Fibroblast of lung (primary cell): ENCODE results near the gene SCYGR1. TPM values are rescaled to one million over a fixed set of nuclear protein-coding genes. Genes with fewer than 3 reads are reported as not detected.

Source experiments
- DNase-seq, 2 donors: peaks; one replicate each; pipeline versions ENCODE4 v3.0.0 to v3.0.0-alpha.2; 2010; ENCODE audit warnings: low read depth in 2 of 2
- H2AFZ ChIP-seq: 2 replicates; pipeline ENCODE4 v1.5.1; 2012; ENCODE audit warnings: low read length, control low read depth, inconsistent platforms
- H3K27ac ChIP-seq: 2 replicates; pipeline ENCODE4 v1.5.1; 2011; ENCODE audit warnings: low read length, control low read depth; ENCODE audit not compliant: insufficient read depth
- H3K27me3 ChIP-seq: 2 replicates; pipeline ENCODE4 v1.5.1; 2011; ENCODE audit warnings: mild to moderate bottlenecking, low read length; ENCODE audit not compliant: control insufficient read depth, insufficient read depth
- H3K36me3 ChIP-seq: 2 replicates; pipeline ENCODE4 v1.5.1; 2011; ENCODE audit warnings: low read length; ENCODE audit not compliant: control insufficient read depth, insufficient read depth
- H3K4me1 ChIP-seq: 2 replicates; pipeline ENCODE4 v1.5.1; 2011; ENCODE audit warnings: low read length; ENCODE audit not compliant: control insufficient read depth, insufficient read depth; ENCODE audit errors: extremely low read depth
- H3K4me2 ChIP-seq: 2 replicates; pipeline ENCODE4 v1.5.1; 2011; ENCODE audit warnings: low read length, control low read depth; ENCODE audit not compliant: insufficient read depth; ENCODE audit errors: extremely low read depth
- H3K4me3 ChIP-seq, 4 experiments: fragments of 200-600 bp in 1 of 4; sonication (generic) in 1 of 4; replicated peaks in 1 of 4; 2 replicates each; pipeline ENCODE4 v1.5.1; 2011 to 2016; ENCODE audit warnings: low read length in 4 of 4, low read depth in 3 of 4, mild to moderate bottlenecking in 3 of 4, control low read depth in 2 of 4, inconsistent platforms in 1 of 4, mixed read lengths in 1 of 4; ENCODE audit not compliant: insufficient read depth in 1 of 4; ENCODE audit errors: control extremely low read depth in 1 of 4
- H3K79me2 ChIP-seq: 2 replicates; pipeline ENCODE4 v1.5.1; 2012; ENCODE audit warnings: mild to moderate bottlenecking, low read length, inconsistent platforms; ENCODE audit not compliant: control insufficient read depth, insufficient read depth
- H3K9ac ChIP-seq: 2 replicates; pipeline ENCODE4 v1.5.1; 2011; ENCODE audit warnings: mild to moderate bottlenecking, low read length, control low read depth; ENCODE audit not compliant: insufficient read depth
- H3K9me3 ChIP-seq: 2 replicates; pipeline ENCODE4 v1.5.1; 2012; ENCODE audit warnings: low read depth, low read length; ENCODE audit not compliant: control insufficient read depth, insufficient read depth
- H4K20me1 ChIP-seq: 2 replicates; pipeline ENCODE4 v1.5.1; 2011; ENCODE audit warnings: low read length; ENCODE audit not compliant: control insufficient read depth, insufficient read depth; ENCODE audit errors: extremely low read depth
- EZH2 ChIP-seq: IDR thresholded peaks from 2 replicates; pipeline ENCODE4 v1.5.1; 2012; ENCODE audit warnings: low read length, control low read depth, mild to moderate bottlenecking; ENCODE audit errors: missing control alignments
- polyA plus RNA-seq, 2 donors: library from polyadenylated mRNA; depleted of rRNA in 1 of 2; stranded (reverse) in 1 of 2; unstranded in 1 of 2; fragments of >200 nt; gene quantifications; 2 replicates each; pipeline ENCODE4 v1.2.1, GENCODE V29; 2011 to 2012; ENCODE audit warnings: missing spikeins in 1 of 2
- total RNA-seq: library from RNA; depleted of rRNA; stranded (reverse); fragments of >200 nt; gene quantifications from 2 replicates; pipeline ENCODE4 v1.2.1, GENCODE V29; 2014
- TF ChIP-seq, protein P1 (sequence below), 2 donors: IDR thresholded peaks in 1 of 2; conservative IDR thresholded peaks in 1 of 2; 1 replicate in 1 of 2; 2 replicates in 1 of 2; pipeline ENCODE4 v1.5.1; 2011 to 2012; ENCODE audit warnings: low read length in 2 of 2, control low read depth in 1 of 2, inconsistent platforms in 1 of 2, low read depth in 1 of 2, mild to moderate bottlenecking in 1 of 2

The SCYGR1 gene
- total and polyA plus RNA-seq, 2 donors (not counting 1 experiment from before 2014, with no cell fraction given), result not detected

DNA sequence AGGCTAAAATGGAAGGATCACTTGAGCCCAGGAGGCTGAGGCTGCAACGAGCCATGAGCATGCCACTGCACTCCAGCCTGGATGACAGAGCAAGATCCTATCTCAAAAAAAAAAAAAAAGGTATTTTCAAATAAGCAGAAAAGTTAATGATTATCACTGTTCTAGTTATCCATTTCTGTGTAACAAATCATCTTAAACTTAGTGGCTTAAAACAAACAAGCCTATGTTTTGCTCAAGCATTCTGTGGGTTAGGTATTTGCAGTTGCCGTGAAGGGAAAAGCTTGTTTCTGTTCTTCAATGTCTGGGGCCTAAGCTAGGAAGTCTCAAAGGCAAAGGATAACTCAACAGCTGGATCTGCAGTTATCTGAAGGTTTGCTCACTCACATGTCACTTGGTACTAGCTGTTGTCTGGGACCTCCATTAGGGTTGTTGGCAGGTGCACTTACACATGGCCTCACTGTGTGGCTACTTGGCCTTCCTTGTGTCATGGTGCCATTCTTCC, 48.6 kb downstream of the SCYGR1 start:
- peaks cover 2% of the 10 kb centered on the region for H3K36me3 ChIP-seq

More for the DNA sequence above, 48.6 kb downstream of the SCYGR1 start:
- no peaks in the 10 kb centered on the region for H4K20me1 ChIP-seq
- no peak overlapping the region for H2AFZ ChIP-seq
- no peaks in the 10 kb centered on the region for H3K79me2 ChIP-seq
- no peak for TF ChIP-seq EZH2
- TF ChIP-seq, protein P1, sequence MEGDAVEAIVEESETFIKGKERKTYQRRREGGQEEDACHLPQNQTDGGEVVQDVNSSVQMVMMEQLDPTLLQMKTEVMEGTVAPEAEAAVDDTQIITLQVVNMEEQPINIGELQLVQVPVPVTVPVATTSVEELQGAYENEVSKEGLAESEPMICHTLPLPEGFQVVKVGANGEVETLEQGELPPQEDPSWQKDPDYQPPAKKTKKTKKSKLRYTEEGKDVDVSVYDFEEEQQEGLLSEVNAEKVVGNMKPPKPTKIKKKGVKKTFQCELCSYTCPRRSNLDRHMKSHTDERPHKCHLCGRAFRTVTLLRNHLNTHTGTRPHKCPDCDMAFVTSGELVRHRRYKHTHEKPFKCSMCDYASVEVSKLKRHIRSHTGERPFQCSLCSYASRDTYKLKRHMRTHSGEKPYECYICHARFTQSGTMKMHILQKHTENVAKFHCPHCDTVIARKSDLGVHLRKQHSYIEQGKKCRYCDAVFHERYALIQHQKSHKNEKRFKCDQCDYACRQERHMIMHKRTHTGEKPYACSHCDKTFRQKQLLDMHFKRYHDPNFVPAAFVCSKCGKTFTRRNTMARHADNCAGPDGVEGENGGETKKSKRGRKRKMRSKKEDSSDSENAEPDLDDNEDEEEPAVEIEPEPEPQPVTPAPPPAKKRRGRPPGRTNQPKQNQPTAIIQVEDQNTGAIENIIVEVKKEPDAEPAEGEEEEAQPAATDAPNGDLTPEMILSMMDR (conservative IDR thresholded peaks at IDR 0.05 in 1 of 2, IDR thresholded peaks at IDR 0.05 in 1 of 2; ENCODE audit: low read depth in 1 of 2, low read length in 2 of 2), result no peak
- H3K4me1 ChIP-seq, result no peaks in the 10 kb centered on the region
- H3K9me3 ChIP-seq, result no peaks in the 10 kb centered on the region
- H3K27ac ChIP-seq, result no peak overlapping the region
- H3K4me2 ChIP-seq, result no peak overlapping the region
- no peak overlapping the region for H3K9ac ChIP-seq
- H3K4me3 ChIP-seq, result no peak overlapping the region
- DNase-seq, result no peak
- H3K27me3 ChIP-seq, result no peaks in the 10 kb centered on the region

Other genes with a start within 250 kb of the SCYGR1 start
- 0.17 and 0.51 TPM in 2 replicates for gene COL4A4, start 223.7 kb downstream of the SCYGR1 start, total RNA-seq
- gene COL4A4, start 223.7 kb downstream of the SCYGR1 start, polyA plus RNA-seq, result 0.07 and 0.76 TPM in 2 replicates
- gene COL4A3, start 223.3 kb downstream of the SCYGR1 start, total RNA-seq, result 0.26 and 0.33 TPM in 2 replicates
- gene COL4A3, start 223.3 kb downstream of the SCYGR1 start, polyA plus RNA-seq, result 0.05 and 0.12 TPM in 2 replicates
- gene MFF, start 62.7 kb downstream of the SCYGR1 start, total RNA-seq, result 77.9 and 93.0 TPM in 2 replicates
- gene MFF, start 62.7 kb downstream of the SCYGR1 start, polyA plus RNA-seq, result 102 and 174 TPM in 2 replicates
- gene TM4SF20, start 8.6 kb downstream of the SCYGR1 start, total RNA-seq, result not detected in 2 replicates
- 1.3 TPM in 1 of 2 replicates, not detected in the other for gene TM4SF20, start 8.6 kb downstream of the SCYGR1 start, polyA plus RNA-seq
- 31.1 and 40.0 TPM in 2 replicates for gene AGFG1, start 84.2 kb upstream of the SCYGR1 start, total RNA-seq
- gene AGFG1, start 84.2 kb upstream of the SCYGR1 start, polyA plus RNA-seq, result 113 and 128 TPM in 2 replicates
- not detected in 2 replicates for gene SCYGR2, start 210.9 kb upstream of the SCYGR1 start, total RNA-seq
- not detected in 2 replicates for gene SCYGR2, start 210.9 kb upstream of the SCYGR1 start, polyA plus RNA-seq
- not detected in 2 replicates for gene SCYGR3, start 226.9 kb upstream of the SCYGR1 start, total RNA-seq
- not detected in 2 replicates for gene SCYGR3, start 226.9 kb upstream of the SCYGR1 start, polyA plus RNA-seq
- gene SCYGR4, start 229.5 kb upstream of the SCYGR1 start, total RNA-seq, result not detected in 2 replicates
- gene SCYGR4, start 229.5 kb upstream of the SCYGR1 start, polyA plus RNA-seq, result not detected in 2 replicates